B cell (primary cell): Measurements from ENCODE around the gene MRPL14.

Experiments used
- CTCF ChIP-seq: fragments of 200-600 bp; IDR thresholded peaks from one replicate; pipeline ENCODE4 v1.8.0; 2022; ENCODE audit warnings: antibody characterized with exemption, mild to moderate bottlenecking
- EZH2 ChIP-seq: IDR thresholded peaks from 2 replicates; pipeline ENCODE4 v1.6.1; 2012; ENCODE audit warnings: borderline replicate concordance, low read depth, mild to moderate bottlenecking, moderate library complexity, low read length; ENCODE audit not compliant: insufficient read depth, poor library complexity, severe bottlenecking

GRCh38 chr6:44115866-44116265, 11.4 kb downstream of the MRPL14 start:
- TF ChIP-seq EZH2 (no peak), CTCF (no peak)
